Cardiac muscle cell (in vitro differentiated cells and primary cell): ENCODE measurements around the gene OR1L6. TPM values are rescaled to one million over a fixed set of nuclear protein-coding genes. Genes with fewer than 3 reads are reported as not detected.

Experiments used
- DNase-seq, 2 donors: peaks; one replicate each; pipeline versions ENCODE4 v3.0.0 to v3.0.0-alpha.2; 2010 to 2017; ENCODE audit warnings: low read depth in 1 of 2, low spot score in 1 of 2
- H3K27ac ChIP-seq: fragments of 200-600 bp; sonication (generic); 2 replicates; pipeline ENCODE4 v1.5.1; 2016
- H3K27me3 ChIP-seq: fragments of 200-600 bp; sonication (generic); 2 replicates; pipeline ENCODE4 v1.6.0; 2016; ENCODE audit warnings: control low read depth
- H3K36me3 ChIP-seq: fragments of 200-600 bp; sonication (generic); 2 replicates; pipeline ENCODE4 v1.5.1; 2016; ENCODE audit warnings: control low read depth
- H3K4me1 ChIP-seq: fragments of 200-600 bp; sonication (generic); 2 replicates; pipeline ENCODE4 v1.8.1; 2017; ENCODE audit warnings: low read depth, mild to moderate bottlenecking, mixed run types
- H3K4me3 ChIP-seq: fragments of 200-600 bp; sonication (generic); 2 replicates; pipeline ENCODE4 v1.5.1; 2016; ENCODE audit warnings: mild to moderate bottlenecking
- H3K9me3 ChIP-seq: fragments of 200-600 bp; sonication (generic); 2 replicates; pipeline ENCODE4 v1.5.1; 2017; ENCODE audit warnings: low read depth, mild to moderate bottlenecking, control low read depth
- CTCF ChIP-seq: IDR thresholded peaks from 2 replicates; pipeline ENCODE4 v1.5.1; 2012; ENCODE audit warnings: low read depth, mild to moderate bottlenecking, low read length
- polyA plus RNA-seq: library from polyadenylated mRNA; unstranded; fragments of >200 nt; fragmentation: Nextera tagmentation; extraction: Ambion mirVana; gene quantifications from 2 replicates; pipeline ENCODE4 v1.2.1, GENCODE V29; 2016
- total RNA-seq: library from RNA; depleted of rRNA; stranded (reverse); fragments of >200 nt; gene quantifications from 2 replicates; pipeline ENCODE4 v1.2.3, GENCODE V29; 2016

Gene OR1L6
- total and polyA plus RNA-seq, 2 experiments from 2014 or later = 0.56 TPM; not detected in 1

GRCh38 chr9:122767817-122768216, 25.7 kb downstream of the OR1L6 start:
- no peaks in the 10 kb centered on the region for H3K4me1 ChIP-seq
- no peak overlapping the region for H3K27ac ChIP-seq
- no peak for TF ChIP-seq CTCF
- no peaks in the 10 kb centered on the region for H3K27me3 ChIP-seq
- no peak for DNase-seq
- H3K36me3 ChIP-seq = no peaks in the 10 kb centered on the region
- no peak overlapping the region for H3K4me3 ChIP-seq
- H3K9me3 ChIP-seq = no peaks in the 10 kb centered on the region

GRCh38 chr9:122777052-122777451, 34.9 kb downstream of the OR1L6 start:
- H3K36me3 ChIP-seq = no peaks in the 10 kb centered on the region
- H3K27ac ChIP-seq = no peak overlapping the region
- H3K9me3 ChIP-seq = no peaks in the 10 kb centered on the region
- no peaks in the 10 kb centered on the region for H3K27me3 ChIP-seq
- no peak for TF ChIP-seq CTCF
- no peaks in the 10 kb centered on the region for H3K4me1 ChIP-seq
- no peak for DNase-seq
- no peak overlapping the region for H3K4me3 ChIP-seq

GRCh38 chr9:122777935-122778627, 36.0 kb downstream of the OR1L6 start:
- Histone ChIP-seq H3K27ac (no peak overlapping the region), H3K27me3 (no peaks in the 10 kb centered on the region), H3K4me3 (no peak overlapping the region), H3K36me3 (no peaks in the 10 kb centered on the region), H3K9me3 (no peaks in the 10 kb centered on the region), H3K4me1 (no peaks in the 10 kb centered on the region)
- DNase-seq = no peak
- TF ChIP-seq CTCF = no peak

GRCh38 chr9:122779181-122779580, 37.1 kb downstream of the OR1L6 start:
- no peak for TF ChIP-seq CTCF
- Histone ChIP-seq H3K4me1 (no peaks in the 10 kb centered on the region), H3K36me3 (no peaks in the 10 kb centered on the region), H3K27me3 (no peaks in the 10 kb centered on the region), H3K4me3 (no peak overlapping the region), H3K27ac (no peak overlapping the region), H3K9me3 (no peaks in the 10 kb centered on the region)
- DNase-seq = no peak

- H3K27me3 ChIP-seq = no peaks in the 10 kb centered on the region
- no peaks in the 10 kb centered on the region for H3K9me3 ChIP-seq
- H3K36me3 ChIP-seq = no peaks in the 10 kb centered on the region
- no peak for DNase-seq
- no peak overlapping the region for H3K4me3 ChIP-seq
- no peaks in the 10 kb centered on the region for H3K4me1 ChIP-seq
- no peak for TF ChIP-seq CTCF
- no peak overlapping the region for H3K27ac ChIP-seq
Measured at GRCh38 chr9:122780026-122780425, 37.9 kb downstream of the OR1L6 start.
